Measurements from ENCODE around the gene LAMA3. TPM values are rescaled to one million over a fixed set of nuclear protein-coding genes. Genes with fewer than 3 reads are reported as not detected.

Gene LAMA3
- total RNA-seq, 2 donors from 2014 or later: 9.3 to 21.1 TPM

DNA sequence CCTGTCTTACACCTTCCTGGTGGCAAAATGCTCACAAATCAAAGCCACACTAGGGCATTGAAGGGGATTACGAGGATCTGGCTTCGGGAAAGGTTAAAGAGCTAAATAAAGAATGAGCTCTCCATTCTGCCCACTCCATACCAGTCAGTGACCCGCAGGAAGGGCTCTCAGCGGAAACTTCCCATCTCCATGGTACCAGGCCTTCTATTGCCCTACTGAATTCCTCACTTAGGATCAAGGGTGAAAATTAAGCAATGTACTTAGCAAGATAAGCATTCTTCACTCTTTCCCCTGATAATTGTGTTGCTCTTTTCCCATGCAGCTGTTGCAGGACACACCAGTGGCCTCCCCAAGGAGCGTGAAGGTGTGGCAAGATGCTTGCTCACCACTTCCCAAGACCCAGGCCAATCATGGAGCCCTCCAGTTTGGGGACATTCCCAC, 249.7 kb downstream of the LAMA3 start:
- DNase-seq (no peak), ATAC-seq (no peak)
- 90 to 91% methylated on average over 5 of the region's 5 CpGs for WGBS, 2 donors
- no peaks in the 10 kb centered on the region for H3K27me3 ChIP-seq
- H3K4me1 ChIP-seq: no peaks in the 10 kb centered on the region
- no peaks in the 10 kb centered on the region for H3K36me3 ChIP-seq (replicated peaks in 1 of 2; ENCODE audit: insufficient read depth in 1 of 2, low read depth in 2 of 2)
- no peaks in the 10 kb centered on the region for H3K9me3 ChIP-seq
- no peak for TF ChIP-seq POLR2A (IDR thresholded peaks at IDR 0.05)
- TF ChIP-seq, protein P1, sequence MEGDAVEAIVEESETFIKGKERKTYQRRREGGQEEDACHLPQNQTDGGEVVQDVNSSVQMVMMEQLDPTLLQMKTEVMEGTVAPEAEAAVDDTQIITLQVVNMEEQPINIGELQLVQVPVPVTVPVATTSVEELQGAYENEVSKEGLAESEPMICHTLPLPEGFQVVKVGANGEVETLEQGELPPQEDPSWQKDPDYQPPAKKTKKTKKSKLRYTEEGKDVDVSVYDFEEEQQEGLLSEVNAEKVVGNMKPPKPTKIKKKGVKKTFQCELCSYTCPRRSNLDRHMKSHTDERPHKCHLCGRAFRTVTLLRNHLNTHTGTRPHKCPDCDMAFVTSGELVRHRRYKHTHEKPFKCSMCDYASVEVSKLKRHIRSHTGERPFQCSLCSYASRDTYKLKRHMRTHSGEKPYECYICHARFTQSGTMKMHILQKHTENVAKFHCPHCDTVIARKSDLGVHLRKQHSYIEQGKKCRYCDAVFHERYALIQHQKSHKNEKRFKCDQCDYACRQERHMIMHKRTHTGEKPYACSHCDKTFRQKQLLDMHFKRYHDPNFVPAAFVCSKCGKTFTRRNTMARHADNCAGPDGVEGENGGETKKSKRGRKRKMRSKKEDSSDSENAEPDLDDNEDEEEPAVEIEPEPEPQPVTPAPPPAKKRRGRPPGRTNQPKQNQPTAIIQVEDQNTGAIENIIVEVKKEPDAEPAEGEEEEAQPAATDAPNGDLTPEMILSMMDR (IDR thresholded peaks at IDR 0.05): no peak
- intact Hi-C loops (cut with DNase I): no loop called here
- no peak overlapping the region for H3K27ac ChIP-seq
- H3K4me3 ChIP-seq: no peak overlapping the region

DNA sequence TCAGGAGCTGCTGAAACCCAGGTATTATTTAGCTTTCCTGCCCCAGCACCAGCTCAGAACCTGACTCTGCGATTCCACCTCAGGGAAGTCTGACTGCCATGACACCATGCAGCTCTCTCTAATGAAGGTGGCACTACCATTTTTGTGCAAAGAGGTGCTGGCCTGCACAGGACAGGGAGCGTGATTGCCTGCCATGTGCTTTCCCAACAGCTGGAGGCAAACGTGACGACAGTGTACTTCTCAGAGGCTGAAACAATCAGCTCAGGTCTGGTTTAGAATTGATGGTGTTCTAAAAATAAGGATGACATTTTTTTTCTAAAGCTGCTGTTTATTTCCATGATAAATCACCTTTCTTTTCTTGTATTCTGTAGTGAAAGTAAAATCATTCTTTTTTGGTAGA, 250.1 kb downstream of the LAMA3 start:
- no peaks in the 10 kb centered on the region for H3K9me3 ChIP-seq
- intact Hi-C loops (cut with DNase I): no loop called here
- DNase-seq: no peak
- H3K4me3 ChIP-seq: no peak overlapping the region
- H3K27ac ChIP-seq: no peak overlapping the region
- no peak for ATAC-seq
- H3K27me3 ChIP-seq: no peaks in the 10 kb centered on the region
- WGBS, 2 donors: 78 to 89% methylated on average over 4 of the region's 4 CpGs
- no peak for TF ChIP-seq POLR2A (IDR thresholded peaks at IDR 0.05)
- TF ChIP-seq, protein P1 (IDR thresholded peaks at IDR 0.05): no peak
- no peaks in the 10 kb centered on the region for H3K36me3 ChIP-seq (replicated peaks in 1 of 2; ENCODE audit: insufficient read depth in 1 of 2, low read depth in 2 of 2)
- no peaks in the 10 kb centered on the region for H3K4me1 ChIP-seq

DNA sequence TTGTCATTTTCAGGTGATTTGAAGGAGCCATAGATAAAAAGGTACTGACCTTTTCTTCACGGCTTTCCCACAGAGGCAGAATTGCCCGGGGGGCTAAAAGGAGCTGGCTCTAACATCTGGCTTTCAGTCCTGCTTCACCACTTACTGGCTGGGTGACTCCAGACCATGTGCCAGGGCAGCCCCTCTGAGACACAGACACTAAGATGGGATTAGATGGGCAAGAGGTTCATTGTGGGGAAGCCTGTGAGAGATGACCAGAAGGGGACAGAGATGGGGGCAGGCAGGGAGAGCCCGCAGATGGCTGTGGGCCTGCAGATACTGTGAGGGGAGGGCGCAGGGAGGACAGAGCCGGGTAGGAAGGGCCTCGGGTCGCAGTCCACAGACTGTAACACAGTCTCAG, 250.6 kb downstream of the LAMA3 start:
- Histone ChIP-seq H3K4me1 (no peaks in the 10 kb centered on the region), H3K9me3 (no peaks in the 10 kb centered on the region), H3K36me3 (replicated peaks in 1 of 2; ENCODE audit: insufficient read depth in 1 of 2, low read depth in 2 of 2) (no peaks in the 10 kb centered on the region), H3K27me3 (no peaks in the 10 kb centered on the region), H3K4me3 (no peak overlapping the region), H3K27ac (no peak overlapping the region)
- 86 to 95% methylated on average over 7 of the region's 7 CpGs for WGBS, 2 donors
- ATAC-seq (no peak), DNase-seq (no peak)
- no peak for TF ChIP-seq POLR2A (IDR thresholded peaks at IDR 0.05)
- TF ChIP-seq, protein P1 (IDR thresholded peaks at IDR 0.05): no peak
- intact Hi-C loops (cut with DNase I): no loop called here

DNA sequence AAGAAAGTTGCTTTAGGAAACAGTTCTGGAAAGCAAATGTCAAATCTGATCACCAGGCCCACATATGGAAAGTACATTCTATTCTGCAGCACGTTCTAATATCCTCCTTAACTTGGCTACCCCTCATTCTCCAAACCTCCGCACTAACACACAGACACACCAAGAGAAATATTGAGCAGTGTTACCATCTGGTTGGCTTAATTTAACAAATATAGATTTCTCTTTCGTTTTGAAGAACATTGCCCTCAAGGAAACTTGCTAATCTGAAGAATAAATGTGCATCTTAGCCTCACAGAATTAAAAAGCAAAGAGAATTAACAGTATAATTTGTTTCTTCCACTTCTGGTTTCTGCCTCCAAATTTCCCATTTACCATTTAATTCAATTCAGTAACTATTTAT, 252.5 kb downstream of the LAMA3 start:
- ATAC-seq (no peak), DNase-seq (no peak)
- intact Hi-C loops (cut with DNase I): no loop called here
- WGBS, 2 donors: 80 to 90% methylated on average over 3 of the region's 3 CpGs
- Histone ChIP-seq H3K4me1 (no peaks in the 10 kb centered on the region), H3K36me3 (replicated peaks in 1 of 2; ENCODE audit: insufficient read depth in 1 of 2, low read depth in 2 of 2) (no peaks in the 10 kb centered on the region), H3K27ac (no peak overlapping the region), H3K27me3 (no peaks in the 10 kb centered on the region), H3K9me3 (no peaks in the 10 kb centered on the region), H3K4me3 (no peak overlapping the region)
- TF ChIP-seq POLR2A (IDR thresholded peaks at IDR 0.05): no peak
- TF ChIP-seq, protein P1 (IDR thresholded peaks at IDR 0.05): no peak

DNA sequence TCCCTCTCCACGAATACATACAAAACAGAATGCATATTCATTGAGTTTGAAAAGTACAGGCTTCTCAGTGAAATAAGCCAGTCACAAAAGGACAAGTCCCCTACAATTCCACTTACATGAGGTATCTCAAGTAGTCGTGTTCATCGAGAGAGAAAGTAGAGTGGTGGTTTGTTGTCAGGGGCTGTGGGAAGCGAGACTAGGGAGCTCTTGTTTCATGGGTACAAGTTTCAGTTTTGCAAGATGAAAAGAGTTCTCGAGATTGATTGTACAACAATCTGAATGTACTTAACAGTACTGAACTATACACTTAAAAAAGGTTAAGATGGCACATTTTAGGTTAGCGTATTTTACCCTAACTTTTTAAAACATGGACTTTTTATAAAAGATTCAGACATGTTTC, 253.9 kb downstream of the LAMA3 start:
- Histone ChIP-seq H3K36me3 (replicated peaks in 1 of 2; ENCODE audit: insufficient read depth in 1 of 2, low read depth in 2 of 2) (no peaks in the 10 kb centered on the region), H3K4me1 (no peaks in the 10 kb centered on the region), H3K9me3 (no peaks in the 10 kb centered on the region), H3K27me3 (no peaks in the 10 kb centered on the region), H3K4me3 (no peak overlapping the region), H3K27ac (no peak overlapping the region)
- TF ChIP-seq, protein P1 (IDR thresholded peaks at IDR 0.05): no peak
- TF ChIP-seq POLR2A (IDR thresholded peaks at IDR 0.05): no peak
- ATAC-seq: no peak
- DNase-seq: no peak
- 73 to 82% methylated on average over 6 of the region's 6 CpGs for WGBS, 2 donors
- intact Hi-C loops (cut with DNase I): no loop called here
